HCT116 (cell line): ENCODE results near the gene STRN.

ENCODE experiments used
- CTCF ChIP-seq, 3 experiments: fragments of 200-600 bp in 1 of 3; sonication (generic) in 1 of 3; IDR thresholded peaks in 2 of 3; conservative IDR thresholded peaks in 1 of 3; 2 replicates each; pipeline ENCODE4 v1.5.1; 2012 to 2017; ENCODE audit warnings: low read depth in 2 of 3, low read length in 2 of 3, antibody characterized with exemption in 1 of 3, borderline replicate concordance in 1 of 3, control low read depth in 1 of 3, mild to moderate bottlenecking in 1 of 3, mixed read lengths in 1 of 3, mixed run types in 1 of 3, moderate library complexity in 1 of 3; ENCODE audit not compliant: insufficient read depth in 1 of 3
- EZH2phosphoT487 ChIP-seq: fragments of 200-600 bp; IDR thresholded peaks from 2 replicates; pipeline ENCODE4 v1.6.1; 2018; ENCODE audit warnings: antibody characterized with exemption, borderline replicate concordance

GRCh38 chr2:36819095-36819711 lies 147.1 kb downstream of the STRN start:
- TF ChIP-seq CTCF (IDR thresholded peaks at IDR 0.05 in 2 of 3, conservative IDR thresholded peaks at IDR 0.05 in 1 of 3; ENCODE audit: borderline replicate concordance in 1 of 3, insufficient read depth in 1 of 3, low read depth in 2 of 3, low read length in 2 of 3) (no peak), EZH2phosphoT487 (no peak)
